Activated T-cell treated with anti-CD3 and anti-CD28 coated beads, Interleukin-2, amount 50 U/mL, for 72 hours (primary cell): ENCODE data around the gene EDDM13. TPM values are rescaled to one million over a fixed set of nuclear protein-coding genes. Genes with fewer than 3 reads are reported as not detected.

ENCODE experiments used
- ATAC-seq, 2 donors: fragments of 150-1000 bp; cut with Tn5 transposase; replicated peaks in 1 of 2; 2 replicates each; pipeline ENCODE4 v1.10.0; 2021; ENCODE audit warnings: moderate library complexity in 2 of 2, mild to moderate bottlenecking in 1 of 2
- DNase-seq, 2 donors: peaks; one replicate each; pipeline ENCODE4 v3.0.0; 2021 to 2022; ENCODE audit warnings: mixed read lengths in 1 of 2
- H3K27ac Mint-ChIP-seq: one replicate; pipeline ENCODE4 v1.8.0; 2022; ENCODE audit warnings: mild to moderate bottlenecking, moderate library complexity, mixed read lengths
- H3K27me3 Mint-ChIP-seq: one replicate; pipeline ENCODE4 v1.8.0; 2022; ENCODE audit warnings: low read depth, mixed read lengths
- H3K36me3 Mint-ChIP-seq, 2 donors: one replicate each; pipeline ENCODE4 v1.8.0; 2022; ENCODE audit warnings: mixed read lengths in 2 of 2, mild to moderate bottlenecking in 1 of 2; ENCODE audit not compliant: insufficient read depth in 2 of 2
- H3K4me1 Mint-ChIP-seq: one replicate; pipeline ENCODE4 v1.8.0; 2022; ENCODE audit warnings: low read depth, mixed read lengths
- H3K4me3 Mint-ChIP-seq, 2 donors: one replicate each; pipeline ENCODE4 v1.8.0; 2022; ENCODE audit warnings: mild to moderate bottlenecking in 2 of 2, mixed read lengths in 2 of 2, moderate library complexity in 2 of 2
- H3K9me3 Mint-ChIP-seq, 2 donors: one replicate each; pipeline ENCODE4 v1.8.0; 2022; ENCODE audit warnings: mixed read lengths in 2 of 2
- total RNA-seq, 2 donors: library from RNA; stranded (reverse); gene quantifications; one replicate each; pipeline ENCODE4 v1.2.3, GENCODE V29; 2022

EDDM13 gene
- total RNA-seq, 2 donors from 2014 or later, result 0.67 TPM; not detected in 1

GRCh38 chr19:56347163-56347778 lies 74.7 kb downstream of the EDDM13 start:
- DNase-seq, result no peak
- H3K4me3 Mint-ChIP-seq, result no peak overlapping the region
- no peaks in the 10 kb centered on the region for H3K27me3 Mint-ChIP-seq
- H3K4me1 Mint-ChIP-seq, result no peaks in the 10 kb centered on the region
- peaks cover 1 to 4% of the 10 kb centered on the region in 2 donors for H3K36me3 Mint-ChIP-seq
- H3K9me3 Mint-ChIP-seq, result peaks cover 5 to 7% of the 10 kb centered on the region in 2 donors
- ATAC-seq, result no peak
- H3K27ac Mint-ChIP-seq, result no peak overlapping the region

- Mint-ChIP-seq H3K27ac (no peak overlapping the region), H3K27me3 (no peaks in the 10 kb centered on the region), H3K9me3 (no peaks in the 10 kb centered on the region), H3K4me3 (no peak overlapping the region), H3K36me3 (no peaks in the 10 kb centered on the region), H3K4me1 (no peaks in the 10 kb centered on the region)
- peak; percentile 33 to 38 for DNase-seq
- no peak for ATAC-seq
Measured at GRCh38 chr19:56348289-56348877, 75.8 kb downstream of the EDDM13 start.

GRCh38 chr19:56350416-56351045 lies 78.0 kb downstream of the EDDM13 start:
- Mint-ChIP-seq H3K9me3 (no peaks in the 10 kb centered on the region), H3K4me3 (no peak overlapping the region), H3K36me3 (no peaks in the 10 kb centered on the region), H3K27ac (no peak overlapping the region), H3K27me3 (no peaks in the 10 kb centered on the region), H3K4me1 (no peaks in the 10 kb centered on the region)
- DNase-seq, result peak; percentile 46 to 48
- ATAC-seq, result no peak

GRCh38 chr19:56351208-56351607 lies 78.7 kb downstream of the EDDM13 start:
- no peak overlapping the region for H3K27ac Mint-ChIP-seq
- no peak for ATAC-seq
- no peaks in the 10 kb centered on the region for H3K36me3 Mint-ChIP-seq
- no peaks in the 10 kb centered on the region for H3K4me1 Mint-ChIP-seq
- no peak for DNase-seq
- H3K4me3 Mint-ChIP-seq, result no peak overlapping the region
- no peaks in the 10 kb centered on the region for H3K27me3 Mint-ChIP-seq
- no peaks in the 10 kb centered on the region for H3K9me3 Mint-ChIP-seq

GRCh38 chr19:56355517-56355916 lies 83.0 kb downstream of the EDDM13 start:
- H3K4me1 Mint-ChIP-seq, result no peaks in the 10 kb centered on the region
- no peak for ATAC-seq
- H3K36me3 Mint-ChIP-seq, result peaks cover 4 to 19% of the 10 kb centered on the region in 2 donors
- H3K9me3 Mint-ChIP-seq, result peaks cover 11 to 19% of the 10 kb centered on the region in 2 donors
- no peak overlapping the region for H3K27ac Mint-ChIP-seq
- no peaks in the 10 kb centered on the region for H3K27me3 Mint-ChIP-seq
- no peak overlapping the region for H3K4me3 Mint-ChIP-seq
- DNase-seq, result no peak

- Mint-ChIP-seq H3K36me3 (peaks cover 9 to 22% of the 10 kb centered on the region in 2 donors), H3K27ac (no peak overlapping the region), H3K9me3 (peaks cover 18 to 22% of the 10 kb centered on the region in 2 donors), H3K4me3 (no peak overlapping the region), H3K4me1 (no peaks in the 10 kb centered on the region), H3K27me3 (no peaks in the 10 kb centered on the region)
- ATAC-seq (no peak), DNase-seq (no peak)
Measured at GRCh38 chr19:56356944-56357343, 84.4 kb downstream of the EDDM13 start.

Other genes with a start within 250 kb of the EDDM13 start
- 10 to 100 TPM; 38.3 to 45.9 TPM for gene ZNF787, start 151.5 kb upstream of the EDDM13 start, total RNA-seq
- gene ZNF444, start 131.5 kb upstream of the EDDM13 start, total RNA-seq, result 10 to 100 TPM; 37.1 to 42.9 TPM
- not detected for gene GALP, start 96.7 kb upstream of the EDDM13 start, total RNA-seq
- not detected for gene ZSCAN5B, start 75.0 kb upstream of the EDDM13 start, total RNA-seq
- gene ZSCAN5C, start 70.5 kb upstream of the EDDM13 start, total RNA-seq, result not detected
- gene ZSCAN5A, start 42.1 kb downstream of the EDDM13 start, total RNA-seq, result 1 to 10 TPM; 8.3 to 8.4 TPM
- gene ZNF582, start 120.8 kb downstream of the EDDM13 start, total RNA-seq, result 1 to 10 TPM; 2.5 to 3.7 TPM
- 1 to 10 TPM; 2.3 to 2.7 TPM for gene ZNF583, start 131.6 kb downstream of the EDDM13 start, total RNA-seq
- gene ZNF667, start 204.6 kb downstream of the EDDM13 start, total RNA-seq, result 1 to 10 TPM; 1.5 to 4.6 TPM
- gene ZNF471, start 235.1 kb downstream of the EDDM13 start, total RNA-seq, result 1 to 10 TPM in 1 of 2 donors, under 1 TPM in 1; 0.76 to 1.4 TPM